ENCODE data around the gene DDIT3.

The DDIT3 gene

GRCh38 chr12:57476162-57476992 lies 43.9 kb downstream of the DDIT3 start:
- no peak for DNase-seq (ENCODE audit: low read depth)
- TF ChIP-seq CTCF (IDR thresholded peaks at IDR 0.05; ENCODE audit: control insufficient read depth, insufficient read depth, low read depth, low read length, missing control alignments) = peak; percentile 23
- no peak overlapping the region; the same call in 1 of the 2 replicates for H3K4me3 ChIP-seq (ENCODE audit: control insufficient read depth, low read depth, low read length)

- TF ChIP-seq CTCF (IDR thresholded peaks at IDR 0.05; ENCODE audit: control insufficient read depth, insufficient read depth, low read depth, low read length, missing control alignments) = no peak
- peak overlapping the region; percentile 25 for H3K4me3 ChIP-seq (ENCODE audit: control insufficient read depth, low read depth, low read length)
- DNase-seq (ENCODE audit: low read depth) = no peak
Measured at GRCh38 chr12:57475271-57476161, 44.8 kb downstream of the DDIT3 start.

- no peak for DNase-seq (ENCODE audit: low read depth)
- H3K4me3 ChIP-seq (ENCODE audit: control insufficient read depth, low read depth, low read length) = no peak overlapping the region
- no peak for TF ChIP-seq CTCF (IDR thresholded peaks at IDR 0.05; ENCODE audit: control insufficient read depth, insufficient read depth, low read depth, low read length, missing control alignments)
Measured at GRCh38 chr12:57474862-57475261, 45.5 kb downstream of the DDIT3 start.

- H3K4me3 ChIP-seq (ENCODE audit: control insufficient read depth, low read depth, low read length) = no peak overlapping the region
- DNase-seq (ENCODE audit: low read depth) = no peak
Measured at GRCh38 chr12:57474430-57474829, 45.9 kb downstream of the DDIT3 start.

GRCh38 chr12:57473886-57474285 lies 46.4 kb downstream of the DDIT3 start:
- H3K4me3 ChIP-seq (ENCODE audit: control insufficient read depth, low read depth, low read length) = no peak overlapping the region
- no peak for TF ChIP-seq CTCF (IDR thresholded peaks at IDR 0.05; ENCODE audit: control insufficient read depth, insufficient read depth, low read depth, low read length, missing control alignments)
- no peak for DNase-seq (ENCODE audit: low read depth)

More at GRCh38 chr12:57474430-57474829, 45.9 kb downstream of the DDIT3 start:
- TF ChIP-seq CTCF (IDR thresholded peaks at IDR 0.05; ENCODE audit: control insufficient read depth, insufficient read depth, low read depth, low read length, missing control alignments) = no peak

- no peak overlapping the region for H3K4me3 ChIP-seq (ENCODE audit: control insufficient read depth, low read depth, low read length)
- no peak for DNase-seq (ENCODE audit: low read depth)
- TF ChIP-seq CTCF (IDR thresholded peaks at IDR 0.05; ENCODE audit: control insufficient read depth, insufficient read depth, low read depth, low read length, missing control alignments) = no peak
Measured at GRCh38 chr12:57473392-57473791, 46.9 kb downstream of the DDIT3 start.
